A549 (cell line): ENCODE results near the gene UBE2E2. TPM values are rescaled to one million over a fixed set of nuclear protein-coding genes. Genes with fewer than 3 reads are reported as not detected.

Experiments
- ATAC-seq, 2 experiments: fragments of 200-7000 bp in 1 of 2; fragments of >200 bp in 1 of 2; cut with Nextera tagmentation in 1 of 2; cut with Tn5 transposase in 1 of 2; 3 replicates each; pipeline versions ENCODE4 v1.8.0 to v1.9.1; 2018 to 2020; ENCODE audit warnings: mild to moderate bottlenecking in 1 of 2, moderate library complexity in 1 of 2
- CTCF ChIA-PET: fragments of 300-600 bp; sonication (Branson Sonifier 250); formaldehyde crosslinking; extraction: SDS; loops from one replicate; lab custom pipeline; 2021; ENCODE audit warnings: antibody characterized with exemption, inconsistent platforms; lab: Yijun Ruan, JAX
- POLR2A ChIA-PET: fragments of 350-600 bp; formaldehyde crosslinking; extraction: SDS; loops from one replicate; lab custom pipeline; 2021; ENCODE audit warnings: antibody characterized with exemption, inconsistent platforms; lab: Yijun Ruan, JAX
- DNase-seq, 2 experiments: peaks; one replicate each; pipeline versions ENCODE4 v3.0.0 to v3.0.0-alpha.2; 2011 to 2016; ENCODE audit warnings: low read depth in 1 of 2, low spot score in 1 of 2
- FAIRE-seq: peaks from 2 replicates; lab custom pipeline; 2011; peaks lifted over from hg19 to GRCh38; lab: Jason Lieb, UNC
- H3K27ac ChIP-seq, 2 experiments: fragments of >200 bp; sonication (Bioruptor Twin); formaldehyde crosslinking; 3 replicates each; pipeline ENCODE4 v1.5.1; 2016 to 2017
- H3K4me1 ChIP-seq: fragments of >200 bp; sonication (Bioruptor Twin); formaldehyde crosslinking; 3 replicates; pipeline ENCODE4 v1.6.1; 2016
- H3K4me2 ChIP-seq: fragments of >200 bp; sonication (Bioruptor Twin); formaldehyde crosslinking; 3 replicates; pipeline ENCODE4 v1.6.1; 2016
- H3K4me3 ChIP-seq: fragments of >200 bp; sonication (Bioruptor Twin); formaldehyde crosslinking; 3 replicates; pipeline ENCODE4 v1.5.1; 2016
- H3K9me3 ChIP-seq: fragments of >200 bp; sonication (Bioruptor Twin); formaldehyde crosslinking; 3 replicates; pipeline ENCODE4 v1.6.1; 2016
- CBX2 ChIP-seq: fragments of 200-600 bp; sonication (generic); IDR thresholded peaks from 2 replicates; pipeline ENCODE4 v1.6.1; 2016; ENCODE audit warnings: low read depth, mild to moderate bottlenecking, borderline replicate concordance
- EHMT2 ChIP-seq: fragments of 200-600 bp; sonication (generic); IDR thresholded peaks from 2 replicates; pipeline ENCODE4 v1.6.1; 2016; ENCODE audit warnings: antibody characterized with exemption, low read depth, mild to moderate bottlenecking, moderate library complexity
- EP300 ChIP-seq, 2 experiments: fragments of >200 bp; sonication (Bioruptor Twin); formaldehyde crosslinking; IDR thresholded peaks; 2 replicates in 1 of 2; 3 replicates in 1 of 2; pipeline ENCODE4 v1.6.1; 2016 to 2017
- FOXS1 ChIP-seq: fragments of 250-450 bp; sonication (Bioruptor Pico); IDR thresholded peaks from 2 replicates; pipeline ENCODE4 v1.5.0; 2020; ENCODE audit warnings: mild to moderate bottlenecking, moderate library complexity
- GATA3 ChIP-seq: IDR thresholded peaks from 2 replicates; pipeline ENCODE4 v1.6.1; 2012; ENCODE audit warnings: borderline replicate concordance
- HEYL ChIP-seq: fragments of 250-450 bp; sonication (Bioruptor Pico); IDR thresholded peaks from 2 replicates; pipeline ENCODE4 v1.8.0; 2021; ENCODE audit warnings: mild to moderate bottlenecking, moderate library complexity
- HOXB13 ChIP-seq: fragments of 250-450 bp; sonication (Bioruptor Pico); IDR thresholded peaks from 2 replicates; pipeline ENCODE4 v1.5.0; 2020; ENCODE audit warnings: low read depth, mild to moderate bottlenecking, moderate library complexity
- JUNB ChIP-seq: fragments of >200 bp; sonication (Bioruptor Twin); formaldehyde crosslinking; IDR thresholded peaks from 2 replicates; pipeline ENCODE4 v1.6.1; 2016
- KDM1A ChIP-seq: fragments of 200-600 bp; sonication (generic); IDR thresholded peaks from 2 replicates; pipeline ENCODE4 v1.6.1; 2016; ENCODE audit warnings: low read depth, mild to moderate bottlenecking
- MAZ ChIP-seq: fragments of 150-350 bp; IDR thresholded peaks from 2 replicates; pipeline ENCODE4 v1.6.1; 2014; ENCODE audit warnings: antibody characterized with exemption, low read depth, low read length, borderline replicate concordance
- NFE2L2 ChIP-seq: fragments of 150-350 bp; conservative IDR thresholded peaks from 2 replicates; pipeline ENCODE4 v1.6.1; 2014; ENCODE audit warnings: low read length
- PHF8 ChIP-seq: fragments of 200-600 bp; sonication (generic); IDR thresholded peaks from 2 replicates; pipeline ENCODE4 v1.6.1; 2016; ENCODE audit warnings: low read depth, mild to moderate bottlenecking, antibody characterized with exemption, moderate library complexity, borderline replicate concordance
- POLR2A ChIP-seq: IDR thresholded peaks from 2 replicates; pipeline ENCODE4 v1.6.1; 2012; ENCODE audit warnings: mild to moderate bottlenecking, low read length
- RCOR1 ChIP-seq: fragments of 150-350 bp; IDR thresholded peaks from 2 replicates; pipeline ENCODE4 v1.6.1; 2014; ENCODE audit warnings: antibody characterized with exemption, low read length, low read depth
- RFX5 ChIP-seq: fragments of 450-650 bp; IDR thresholded peaks from 2 replicates; pipeline ENCODE4 v1.7.1; 2014; ENCODE audit warnings: antibody characterized with exemption, mild to moderate bottlenecking, moderate library complexity
- SMC3 ChIP-seq: fragments of >200 bp; sonication (Bioruptor Twin); formaldehyde crosslinking; IDR thresholded peaks from 3 replicates; pipeline ENCODE4 v1.6.1; 2018; ENCODE audit warnings: inconsistent platforms
- ZC3H11A ChIP-seq: fragments of 450-650 bp; IDR thresholded peaks from 2 replicates; pipeline ENCODE4 v1.6.1; 2014; ENCODE audit warnings: antibody characterized with exemption, mild to moderate bottlenecking
- ZNF302 ChIP-seq: fragments of 250-450 bp; sonication (Bioruptor Pico); IDR thresholded peaks from 2 replicates; pipeline ENCODE4 v1.9.0; 2021; ENCODE audit warnings: inconsistent platforms, mild to moderate bottlenecking, moderate library complexity
- WGBS: methylation state at CpG from one replicate; pipeline ENCODE4 v1.1.6; 2017; ENCODE audit errors: missing lambda C conversion rate; 5-methylcytosine and 5-hydroxymethylcytosine counted together
- polyA plus RNA-seq, 4 experiments: library from polyadenylated mRNA; depleted of rRNA in 3 of 4; stranded (reverse); fragments of >200 nt; fragmentation: RNase III in 1 of 4; extraction: RNeasy Plus Mini Kit Qiagen cat#74134 plus additional on column Dnase treatment in 1 of 4; gene quantifications; 2 replicates in 3 of 4; 3 replicates in 1 of 4; pipeline ENCODE4 v1.2.3, GENCODE V29; 2011 to 2017
- TF ChIP-seq, protein P1 (sequence below): IDR thresholded peaks from 2 replicates; pipeline ENCODE4 v1.6.1; 2012
- TF ChIP-seq, protein P2 (sequence below): IDR thresholded peaks from 2 replicates; pipeline ENCODE4 v1.6.1; 2012; ENCODE audit warnings: low read depth, borderline replicate concordance
- TF ChIP-seq, protein P3 (sequence below): fragments of 250-450 bp; sonication (Bioruptor Pico); IDR thresholded peaks from 2 replicates; pipeline ENCODE4 v1.5.0; 2021; ENCODE audit warnings: mild to moderate bottlenecking, moderate library complexity, borderline replicate concordance
- TF ChIP-seq, protein P4 (sequence below): fragments of >200 bp; sonication (Bioruptor Twin); formaldehyde crosslinking; IDR thresholded peaks from 2 replicates; pipeline ENCODE4 v1.6.1; 2016
- TF ChIP-seq, protein P5 (sequence below): fragments of 150-350 bp; IDR thresholded peaks from 2 replicates; pipeline ENCODE4 v1.6.1; 2014; ENCODE audit warnings: low read depth, mild to moderate bottlenecking, low read length
- TF ChIP-seq, protein P6 (sequence below): fragments of >200 bp; sonication (Bioruptor Twin); formaldehyde crosslinking; IDR thresholded peaks from 3 replicates; pipeline ENCODE4 v1.5.1; 2016

The UBE2E2 gene
- polyA plus RNA-seq, 2 of the 4 experiments (the other 2 are of a cell fraction): 28.3 to 56.1 TPM

DNA sequence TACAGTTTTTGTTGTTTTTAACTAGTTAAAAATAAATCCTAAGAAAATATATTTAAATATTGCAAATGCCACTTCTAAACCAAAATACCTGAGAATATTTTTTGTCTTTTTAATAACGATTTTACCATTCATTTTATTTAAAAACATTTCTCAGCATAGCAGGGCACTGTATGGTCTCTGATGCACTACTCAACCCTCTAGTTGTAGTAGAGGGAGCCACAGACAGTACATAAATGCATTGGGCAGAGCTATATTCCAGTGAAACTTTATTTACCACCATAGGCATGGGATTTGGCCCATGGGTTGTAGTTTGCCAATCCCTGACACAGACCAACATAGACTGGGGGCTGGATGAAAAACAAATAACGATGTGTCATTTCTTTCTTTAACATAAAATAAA is 388.2 kb downstream of the UBE2E2 start (continued):
- TF ChIP-seq, protein P1, sequence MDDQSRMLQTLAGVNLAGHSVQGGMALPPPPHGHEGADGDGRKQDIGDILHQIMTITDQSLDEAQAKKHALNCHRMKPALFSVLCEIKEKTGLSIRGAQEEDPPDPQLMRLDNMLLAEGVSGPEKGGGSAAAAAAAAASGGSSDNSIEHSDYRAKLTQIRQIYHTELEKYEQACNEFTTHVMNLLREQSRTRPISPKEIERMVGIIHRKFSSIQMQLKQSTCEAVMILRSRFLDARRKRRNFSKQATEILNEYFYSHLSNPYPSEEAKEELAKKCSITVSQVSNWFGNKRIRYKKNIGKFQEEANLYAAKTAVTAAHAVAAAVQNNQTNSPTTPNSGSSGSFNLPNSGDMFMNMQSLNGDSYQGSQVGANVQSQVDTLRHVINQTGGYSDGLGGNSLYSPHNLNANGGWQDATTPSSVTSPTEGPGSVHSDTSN: no peak
- TF ChIP-seq, protein P2, sequence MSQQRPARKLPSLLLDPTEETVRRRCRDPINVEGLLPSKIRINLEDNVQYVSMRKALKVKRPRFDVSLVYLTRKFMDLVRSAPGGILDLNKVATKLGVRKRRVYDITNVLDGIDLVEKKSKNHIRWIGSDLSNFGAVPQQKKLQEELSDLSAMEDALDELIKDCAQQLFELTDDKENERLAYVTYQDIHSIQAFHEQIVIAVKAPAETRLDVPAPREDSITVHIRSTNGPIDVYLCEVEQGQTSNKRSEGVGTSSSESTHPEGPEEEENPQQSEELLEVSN: no peak
- TF ChIP-seq RFX5: no peak
- no peak for TF ChIP-seq MAZ
- TF ChIP-seq FOXS1 (CRISPR knock-in tag): no peak
- TF ChIP-seq EHMT2: no peak
- TF ChIP-seq CBX2: no peak
- TF ChIP-seq ZNF302 (CRISPR knock-in tag): no peak
- TF ChIP-seq NFE2L2: no peak

DNA sequence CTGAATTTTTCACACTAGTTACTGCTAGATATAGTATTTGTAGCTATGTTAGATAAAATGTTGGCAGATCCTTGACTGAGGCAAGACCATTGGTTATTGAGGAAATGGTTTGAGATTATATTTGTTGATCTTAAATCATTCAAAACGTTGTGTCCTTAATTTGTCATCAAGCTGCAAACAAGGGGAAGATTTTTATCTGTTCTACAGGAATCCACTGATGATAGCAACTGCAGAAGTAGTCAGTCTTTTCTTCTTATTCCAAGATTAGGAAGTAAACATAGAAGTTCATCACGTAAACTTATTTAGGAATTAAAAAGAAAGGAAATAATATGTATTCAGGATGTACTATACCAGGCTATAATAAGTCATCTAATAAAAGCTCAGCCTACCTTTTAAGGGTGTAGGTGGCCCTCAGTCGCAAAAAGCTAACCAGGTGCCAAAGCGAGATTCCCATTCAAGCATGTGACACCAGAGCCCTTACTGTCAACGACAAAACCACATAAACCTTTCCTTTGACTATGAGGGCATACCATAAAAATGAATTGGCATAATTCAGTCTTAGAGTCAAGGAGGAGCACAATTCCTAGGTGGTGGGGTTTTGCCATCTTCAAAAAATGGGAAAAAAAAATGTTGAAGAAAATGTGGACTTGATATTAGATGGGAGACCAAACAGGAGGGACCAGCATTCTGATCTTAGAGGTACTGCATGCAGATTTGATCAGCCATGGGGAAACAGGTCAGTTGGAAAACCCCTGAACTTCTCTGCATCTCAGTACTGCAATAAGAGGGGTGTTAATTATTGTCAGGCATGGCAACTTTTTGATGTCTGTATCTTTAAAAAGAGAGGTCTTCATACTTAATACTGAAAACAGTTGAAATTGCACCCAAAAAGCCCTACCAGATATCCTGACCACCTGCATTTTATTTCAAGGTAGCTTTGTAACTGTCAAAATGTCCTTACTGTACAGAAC is 390.1 kb downstream of the UBE2E2 start:
- 73% methylated on average over 5 of the region's 5 CpGs for WGBS
- no peak overlapping the region for H3K27ac ChIP-seq
- 0 out of 3 replicates have a peak, but pooled peaks cover 3% of the 10 kb centered on the region for H3K4me1 ChIP-seq
- H3K4me3 ChIP-seq: no peak overlapping the region
- TF ChIP-seq, protein P3, sequence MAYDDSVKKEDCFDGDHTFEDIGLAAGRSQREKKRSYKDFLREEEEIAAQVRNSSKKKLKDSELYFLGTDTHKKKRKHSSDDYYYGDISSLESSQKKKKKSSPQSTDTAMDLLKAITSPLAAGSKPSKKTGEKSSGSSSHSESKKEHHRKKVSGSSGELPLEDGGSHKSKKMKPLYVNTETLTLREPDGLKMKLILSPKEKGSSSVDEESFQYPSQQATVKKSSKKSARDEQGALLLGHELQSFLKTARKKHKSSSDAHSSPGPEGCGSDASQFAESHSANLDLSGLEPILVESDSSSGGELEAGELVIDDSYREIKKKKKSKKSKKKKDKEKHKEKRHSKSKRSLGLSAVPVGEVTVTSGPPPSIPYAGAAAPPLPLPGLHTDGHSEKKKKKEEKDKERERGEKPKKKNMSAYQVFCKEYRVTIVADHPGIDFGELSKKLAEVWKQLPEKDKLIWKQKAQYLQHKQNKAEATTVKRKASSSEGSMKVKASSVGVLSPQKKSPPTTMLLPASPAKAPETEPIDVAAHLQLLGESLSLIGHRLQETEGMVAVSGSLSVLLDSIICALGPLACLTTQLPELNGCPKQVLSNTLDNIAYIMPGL: no peak
- TF ChIP-seq GATA3 (no peak), JUNB (no peak), KDM1A (no peak), EP300 (IDR thresholded peaks at IDR 0.05) (no peak), PHF8 (no peak)
- TF ChIP-seq, protein P2: no peak
- peaks cover 6% of the 10 kb centered on the region; the same call in 1 of the 3 replicates for H3K9me3 ChIP-seq
- H3K4me2 ChIP-seq: no peak overlapping the region
- ChIA-PET POLR2A (no interaction called here), CTCF (interaction anchor here (1.5 kb wide), 1 partner anchor 18 kb away, joined by 3 read pairs; no protein-coding TSS in a partner anchor)
- no peak for DNase-seq
- ATAC-seq: no peak
- no peak for FAIRE-seq

DNA sequence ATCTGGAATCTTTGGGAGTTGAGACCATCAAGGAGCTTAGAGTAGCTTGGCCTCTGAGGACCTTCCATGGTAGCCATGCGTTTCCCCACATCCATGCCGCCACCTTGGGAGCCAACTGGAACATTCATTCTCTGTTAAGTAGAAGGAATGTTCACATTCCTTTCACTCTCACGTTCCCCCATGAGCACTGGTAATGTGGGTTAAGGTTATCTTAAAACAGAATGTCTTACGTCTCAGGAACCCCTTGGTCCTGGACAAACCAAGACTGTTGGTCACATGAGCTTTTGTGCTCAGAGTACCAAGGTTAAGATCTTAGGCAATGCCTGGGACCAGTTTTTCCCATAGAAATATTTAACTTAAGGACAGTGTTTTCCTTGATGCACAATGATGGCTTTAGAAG is 390.9 kb downstream of the UBE2E2 start:
- 0 out of 3 replicates have a peak, but pooled peaks cover 3% of the 10 kb centered on the region for H3K4me1 ChIP-seq
- ChIA-PET POLR2A (no interaction called here), CTCF (interaction anchor here (1.1 kb wide), 1 partner anchor 13 kb away, joined by 3 read pairs; no protein-coding TSS in a partner anchor)
- FAIRE-seq: no peak
- DNase-seq: no peak
- no peak overlapping the region for H3K4me3 ChIP-seq
- 68% methylated on average over 4 of the region's 4 CpGs for WGBS
- H3K27ac ChIP-seq: no peak overlapping the region
- peaks cover 6% of the 10 kb centered on the region; the same call in 1 of the 3 replicates for H3K9me3 ChIP-seq
- H3K4me2 ChIP-seq: no peak overlapping the region
- no peak for ATAC-seq
- no peak for TF ChIP-seq POLR2A
- TF ChIP-seq, protein P4, sequence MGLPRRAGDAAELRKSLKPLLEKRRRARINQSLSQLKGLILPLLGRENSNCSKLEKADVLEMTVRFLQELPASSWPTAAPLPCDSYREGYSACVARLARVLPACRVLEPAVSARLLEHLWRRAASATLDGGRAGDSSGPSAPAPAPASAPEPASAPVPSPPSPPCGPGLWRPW: no peak
- no peak for TF ChIP-seq RFX5
- TF ChIP-seq SMC3: no peak
- TF ChIP-seq HEYL: no peak
- TF ChIP-seq, protein P5, sequence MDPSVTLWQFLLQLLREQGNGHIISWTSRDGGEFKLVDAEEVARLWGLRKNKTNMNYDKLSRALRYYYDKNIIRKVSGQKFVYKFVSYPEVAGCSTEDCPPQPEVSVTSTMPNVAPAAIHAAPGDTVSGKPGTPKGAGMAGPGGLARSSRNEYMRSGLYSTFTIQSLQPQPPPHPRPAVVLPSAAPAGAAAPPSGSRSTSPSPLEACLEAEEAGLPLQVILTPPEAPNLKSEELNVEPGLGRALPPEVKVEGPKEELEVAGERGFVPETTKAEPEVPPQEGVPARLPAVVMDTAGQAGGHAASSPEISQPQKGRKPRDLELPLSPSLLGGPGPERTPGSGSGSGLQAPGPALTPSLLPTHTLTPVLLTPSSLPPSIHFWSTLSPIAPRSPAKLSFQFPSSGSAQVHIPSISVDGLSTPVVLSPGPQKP: no peak
- no peak for TF ChIP-seq HOXB13 (CRISPR knock-in tag)
- TF ChIP-seq, protein P6, sequence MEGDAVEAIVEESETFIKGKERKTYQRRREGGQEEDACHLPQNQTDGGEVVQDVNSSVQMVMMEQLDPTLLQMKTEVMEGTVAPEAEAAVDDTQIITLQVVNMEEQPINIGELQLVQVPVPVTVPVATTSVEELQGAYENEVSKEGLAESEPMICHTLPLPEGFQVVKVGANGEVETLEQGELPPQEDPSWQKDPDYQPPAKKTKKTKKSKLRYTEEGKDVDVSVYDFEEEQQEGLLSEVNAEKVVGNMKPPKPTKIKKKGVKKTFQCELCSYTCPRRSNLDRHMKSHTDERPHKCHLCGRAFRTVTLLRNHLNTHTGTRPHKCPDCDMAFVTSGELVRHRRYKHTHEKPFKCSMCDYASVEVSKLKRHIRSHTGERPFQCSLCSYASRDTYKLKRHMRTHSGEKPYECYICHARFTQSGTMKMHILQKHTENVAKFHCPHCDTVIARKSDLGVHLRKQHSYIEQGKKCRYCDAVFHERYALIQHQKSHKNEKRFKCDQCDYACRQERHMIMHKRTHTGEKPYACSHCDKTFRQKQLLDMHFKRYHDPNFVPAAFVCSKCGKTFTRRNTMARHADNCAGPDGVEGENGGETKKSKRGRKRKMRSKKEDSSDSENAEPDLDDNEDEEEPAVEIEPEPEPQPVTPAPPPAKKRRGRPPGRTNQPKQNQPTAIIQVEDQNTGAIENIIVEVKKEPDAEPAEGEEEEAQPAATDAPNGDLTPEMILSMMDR: no peak
- no peak for TF ChIP-seq RCOR1
- TF ChIP-seq GATA3: no peak
- TF ChIP-seq ZC3H11A: no peak
- TF ChIP-seq, protein P3: no peak
